CD14-positive monocyte (primary cell): ENCODE data around the gene PRSS33. TPM values are rescaled to one million over a fixed set of nuclear protein-coding genes. Genes with fewer than 3 reads are reported as not detected.

Source experiments
- DNase-seq, 3 donors: peaks; one replicate each; pipeline ENCODE4 v3.0.0-alpha.2; 2011 to 2022
- H2AFZ ChIP-seq: 2 replicates; pipeline ENCODE4 v1.6.0; 2012; ENCODE audit warnings: mild to moderate bottlenecking, low read depth, low read length, inconsistent platforms; ENCODE audit not compliant: insufficient read depth, poor library complexity, severe bottlenecking
- H3K27ac ChIP-seq, 2 donors: 1 replicate in 1 of 2; 2 replicates in 1 of 2; pipeline ENCODE4 v1.5.1; 2012 to 2013; ENCODE audit warnings: low read length in 2 of 2, control low read depth in 1 of 2, inconsistent platforms in 1 of 2, low read depth in 1 of 2, mild to moderate bottlenecking in 1 of 2
- H3K27me3 ChIP-seq, 2 donors: one replicate each; pipeline versions ENCODE4 v1.6.0 to v1.6.1; 2011 to 2013; ENCODE audit warnings: low read length in 2 of 2; ENCODE audit not compliant: control insufficient read depth in 2 of 2, insufficient read depth in 2 of 2
- H3K36me3 ChIP-seq, 2 donors: replicated peaks in 1 of 2; 1 replicate in 1 of 2; 2 replicates in 1 of 2; pipeline versions ENCODE4 v1.5.1 to v1.6.1; 2012 to 2013; ENCODE audit warnings: low read length in 2 of 2, control low read depth in 1 of 2, inconsistent platforms in 1 of 2, mild to moderate bottlenecking in 1 of 2; ENCODE audit not compliant: insufficient read depth in 2 of 2, control insufficient read depth in 1 of 2
- H3K4me1 ChIP-seq, 2 donors: 1 replicate in 1 of 2; 2 replicates in 1 of 2; pipeline versions ENCODE4 v1.5.1 to v1.6.1; 2012 to 2013; ENCODE audit warnings: low read length in 2 of 2, control low read depth in 1 of 2, inconsistent platforms in 1 of 2, mild to moderate bottlenecking in 1 of 2, moderate library complexity in 1 of 2; ENCODE audit not compliant: insufficient read depth in 2 of 2, control insufficient read depth in 1 of 2
- H3K4me2 ChIP-seq: replicated peaks from 2 replicates; pipeline ENCODE3; 2012; ENCODE audit warnings: low read length, moderate library complexity, mild to moderate bottlenecking; ENCODE audit not compliant: poor library complexity, severe bottlenecking; ENCODE audit errors: extremely low read depth
- H3K4me3 ChIP-seq, 3 experiments: fragments of 200-600 bp in 1 of 3; sonication (generic) in 1 of 3; replicated peaks in 1 of 3; 1 replicate in 2 of 3; 2 replicates in 1 of 3; pipeline ENCODE4 v1.5.1; 2011 to 2013; ENCODE audit warnings: low read length in 3 of 3, mild to moderate bottlenecking in 3 of 3, control low read depth in 2 of 3, low read depth in 2 of 3, inconsistent platforms in 1 of 3, moderate library complexity in 1 of 3
- H3K79me2 ChIP-seq: 2 replicates; pipeline ENCODE4 v1.6.0; 2012; ENCODE audit warnings: mild to moderate bottlenecking, control low read depth, inconsistent platforms, low read length, moderate library complexity; ENCODE audit not compliant: insufficient read depth
- H3K9ac ChIP-seq: 2 replicates; pipeline ENCODE4 v1.6.0; 2017; ENCODE audit warnings: low read length, mild to moderate bottlenecking; ENCODE audit not compliant: insufficient read depth, poor library complexity, severe bottlenecking
- H3K9me3 ChIP-seq, 2 donors: replicated peaks in 1 of 2; 1 replicate in 1 of 2; 2 replicates in 1 of 2; pipeline versions ENCODE4 v1.5.1 to v1.6.1; 2012 to 2013; ENCODE audit warnings: low read length in 2 of 2, control low read depth in 1 of 2; ENCODE audit not compliant: control insufficient read depth in 1 of 2, insufficient read depth in 1 of 2
- H4K20me1 ChIP-seq: 2 replicates; pipeline ENCODE4 v1.6.0; 2012; ENCODE audit warnings: mild to moderate bottlenecking, low read length, control low read depth, moderate library complexity; ENCODE audit not compliant: insufficient read depth
- H3K27ac Mint-ChIP-seq, 7 donors: one replicate each; pipeline ENCODE4 v1.8.0; 2020; ENCODE audit warnings: mild to moderate bottlenecking in 7 of 7, mixed read lengths in 7 of 7, moderate library complexity in 6 of 7, inconsistent platforms in 2 of 7
- H3K27me3 Mint-ChIP-seq, 3 donors: one replicate each; pipeline ENCODE4 v1.8.0; 2021 to 2022; ENCODE audit warnings: low read depth in 3 of 3, mild to moderate bottlenecking in 3 of 3, mixed read lengths in 3 of 3, moderate library complexity in 3 of 3, inconsistent platforms in 1 of 3
- H3K36me3 Mint-ChIP-seq, 2 donors: one replicate each; pipeline ENCODE4 v1.8.0; 2020; ENCODE audit warnings: mixed read lengths in 2 of 2, inconsistent platforms in 1 of 2, mild to moderate bottlenecking in 1 of 2
- H3K4me1 Mint-ChIP-seq: one replicate; pipeline ENCODE4 v1.8.0; 2020; ENCODE audit warnings: mild to moderate bottlenecking, mixed read lengths
- H3K4me3 Mint-ChIP-seq, 2 donors: one replicate each; pipeline ENCODE4 v1.8.0; 2020; ENCODE audit warnings: mild to moderate bottlenecking in 2 of 2, mixed read lengths in 2 of 2, moderate library complexity in 1 of 2
- H3K9me3 Mint-ChIP-seq, 7 donors: one replicate each; pipeline ENCODE4 v1.8.0; 2020 to 2022; ENCODE audit warnings: mixed read lengths in 7 of 7, mild to moderate bottlenecking in 6 of 7, moderate library complexity in 6 of 7, inconsistent platforms in 2 of 7
- CTCF ChIP-seq: fragments of 200-600 bp; IDR thresholded peaks from one replicate; pipeline ENCODE4 v1.8.0; 2022; ENCODE audit warnings: antibody characterized with exemption, mild to moderate bottlenecking
- WGBS: methylation state at CpG from one replicate; pipeline ENCODE4 v1.1.5; 2013; ENCODE audit warnings: missing lambda C conversion rate; ENCODE audit not compliant: insufficient coverage; 5-methylcytosine and 5-hydroxymethylcytosine counted together
- intact Hi-C, 2 donors: fragments of 100-400 bp; cut with micrococcal nuclease; formaldehyde crosslinking; loops; one replicate each; pipeline versions ENCODE4 v1.15.0 to v1.15.1; 2023
- polyA plus RNA-seq, 3 donors: library from polyadenylated mRNA; depleted of rRNA in 1 of 3; unstranded in 2 of 3; stranded (reverse) in 1 of 3; fragments of 300-500 nt in 2 of 3; fragments of >200 nt in 1 of 3; fragmentation: Illumina TruSeq in 2 of 3; gene quantifications; 1 replicate in 2 of 3; 2 replicates in 1 of 3; pipeline ENCODE4 v1.2.3, GENCODE V29; 2012 to 2021

Gene PRSS33
- polyA plus RNA-seq, 3 donors, result 0.05 TPM; not detected in 2

- Mint-ChIP-seq H3K4me1 (peaks cover 3% of the 10 kb centered on the region), H3K27me3 (peaks cover 0 to 5% (median 2%) of the 10 kb centered on the region in 3 donors), H3K36me3 (no peaks in the 10 kb centered on the region), H3K9me3 (no peaks in the 10 kb centered on the region), H3K27ac (no peak overlapping the region), H3K4me3 (no peak overlapping the region)
- H3K36me3 ChIP-seq, result no peaks in the 10 kb centered on the region
- 82% methylated on average over 7 of the region's 7 CpGs for WGBS
- H3K27me3 ChIP-seq, result no peaks in the 10 kb centered on the region
- no peak for TF ChIP-seq CTCF
- H3K4me2 ChIP-seq, result no peak overlapping the region
- no peak overlapping the region for H3K4me3 ChIP-seq
- intact Hi-C loops, result no loop called here
- H3K79me2 ChIP-seq, result no peaks in the 10 kb centered on the region
- H2AFZ ChIP-seq, result no peak overlapping the region
- DNase-seq, result no peak
- H3K27ac ChIP-seq, result no peak overlapping the region
- H3K9me3 ChIP-seq, result no peaks in the 10 kb centered on the region
- H3K4me1 ChIP-seq, result no peaks in the 10 kb centered on the region
- no peak overlapping the region for H3K9ac ChIP-seq
- H4K20me1 ChIP-seq, result no peaks in the 10 kb centered on the region
Observed at GRCh38 chr16:2737895-2738418, 49.4 kb downstream of the PRSS33 start.

- H3K9me3 ChIP-seq, result no peaks in the 10 kb centered on the region
- WGBS, result 100% methylated on average over 3 of the region's 5 CpGs
- no peak overlapping the region for H3K4me3 ChIP-seq
- no peaks in the 10 kb centered on the region for H3K36me3 ChIP-seq
- intact Hi-C loops, result no loop called here
- H3K27ac ChIP-seq, result no peak overlapping the region
- Mint-ChIP-seq H3K36me3 (no peaks in the 10 kb centered on the region), H3K27me3 (peaks cover 0 to 5% (median 2%) of the 10 kb centered on the region in 3 donors), H3K27ac (no peak overlapping the region), H3K4me3 (no peak overlapping the region), H3K4me1 (peaks cover 3% of the 10 kb centered on the region), H3K9me3 (peaks cover 0 to under 1% (median 0%) of the 10 kb centered on the region in 7 donors)
- no peak for DNase-seq
- no peak overlapping the region for H3K9ac ChIP-seq
- H4K20me1 ChIP-seq, result no peaks in the 10 kb centered on the region
- no peak overlapping the region for H3K4me2 ChIP-seq
- no peak overlapping the region for H2AFZ ChIP-seq
- TF ChIP-seq CTCF, result no peak
- no peaks in the 10 kb centered on the region for H3K79me2 ChIP-seq
- H3K27me3 ChIP-seq, result no peaks in the 10 kb centered on the region
- H3K4me1 ChIP-seq, result no peaks in the 10 kb centered on the region
Observed at GRCh38 chr16:2737238-2737605, 50.1 kb downstream of the PRSS33 start.
